GM12878 (cell line): ENCODE measurements around the gene EFHD2. TPM values are rescaled to one million over a fixed set of nuclear protein-coding genes. Genes with fewer than 3 reads are reported as not detected.

ENCODE experiments used
- EZH2 ChIP-seq: IDR thresholded peaks from 2 replicates; pipeline ENCODE4 v1.6.1; 2012; ENCODE audit warnings: low read depth, mild to moderate bottlenecking, control low read depth, inconsistent platforms, low read length, borderline replicate concordance; ENCODE audit not compliant: control insufficient read depth
- PBX3 ChIP-seq: IDR thresholded peaks from 2 replicates; pipeline ENCODE4 v1.6.1; 2011; ENCODE audit warnings: mild to moderate bottlenecking, low read depth, low read length, moderate library complexity; ENCODE audit not compliant: insufficient replicate concordance
- RAD51 ChIP-seq: fragments of 450-650 bp; IDR thresholded peaks from 2 replicates; pipeline ENCODE4 v1.6.1; 2016; ENCODE audit warnings: moderate library complexity, mild to moderate bottlenecking, inconsistent platforms
- RUNX3 ChIP-seq: IDR thresholded peaks from 2 replicates; pipeline ENCODE4 v1.6.1; 2012; ENCODE audit warnings: low read length, inconsistent platforms
- SMAD1 ChIP-seq: fragments of 450-650 bp; IDR thresholded peaks from 2 replicates; pipeline ENCODE4 v1.6.1; 2018; ENCODE audit warnings: mild to moderate bottlenecking, low read depth; ENCODE audit not compliant: partially characterized antibody
- ZNF207 ChIP-seq: fragments of 450-650 bp; IDR thresholded peaks from 2 replicates; pipeline ENCODE4 v1.6.1; 2014; ENCODE audit warnings: antibody characterized with exemption, mild to moderate bottlenecking, borderline replicate concordance
- ZNF592 ChIP-seq: fragments of 450-650 bp; IDR thresholded peaks from 2 replicates; pipeline ENCODE4 v1.6.1; 2017; ENCODE audit warnings: mild to moderate bottlenecking, moderate library complexity
- polyA plus RNA-seq, 11 experiments: library from polyadenylated mRNA; depleted of rRNA in 4 of 11; unstranded in 6 of 11; stranded (reverse) in 5 of 11; fragments of >200 nt; fragmentation: Nextera tagmentation in 4 of 11; fragmentation: Illumina TruSeq in 1 of 11; extraction: Ambion mirVana in 4 of 11; extraction: Trizol in 1 of 11; gene quantifications; 1 replicate in 1 of 11; 2 replicates in 10 of 11; pipeline versions ENCODE4 v1.2.1 to v1.2.3, GENCODE V29; 2011 to 2016; ENCODE audit warnings: inconsistent platforms in 2 of 11, missing spikeins in 2 of 11, low read depth in 1 of 11
- total RNA-seq, 4 experiments: library from RNA; depleted of rRNA in 3 of 4; stranded (reverse); fragments of >200 nt in 3 of 4; fragmentation: Illumina TruSeq in 1 of 4; extraction: Trizol in 1 of 4; gene quantifications; 2 replicates each; pipeline versions ENCODE4 v1.2.1 to v1.2.3, GENCODE V29; 2013 to 2021

The EFHD2 gene
- total and polyA plus RNA-seq, 10 of the 15 experiments (the other 5 are each of a cell fraction or from before 2014, with no cell fraction given), result 4.0 to 114 (median 66.1) TPM

- TF ChIP-seq ZNF592 (no peak), ZNF207 (no peak), RAD51 (no peak), PBX3 (no peak), SMAD1 (no peak), EZH2 (no peak), RUNX3 (no peak)
Measured at GRCh38 chr1:15412175-15412800, 2.6 kb downstream of the EFHD2 start (continued).
